ENCODE data around the gene PSEN1. TPM values are rescaled to one million over a fixed set of nuclear protein-coding genes. Genes with fewer than 3 reads are reported as not detected.

The PSEN1 gene
- total and polyA plus RNA-seq, 2 donors (not counting 3 experiments of a cell fraction or from before 2014, with no cell fraction given) = 16.5 to 36.8 TPM

- Histone ChIP-seq H3K4me3 (replicated peaks in 1 of 3; ENCODE audit: insufficient read depth in 1 of 3, low read depth in 1 of 3, low read length in 3 of 3) (no peak overlapping the region), H3K9ac (replicated peaks; ENCODE audit: extremely low read depth, insufficient read depth, low read length) (no peak overlapping the region), H3K9me3 (replicated peaks; ENCODE audit: control insufficient read depth, insufficient read depth, low read length) (no peaks in the 10 kb centered on the region), H3K27ac (ENCODE audit: insufficient read depth, low read depth, low read length) (no peak overlapping the region), H4K20me1 (replicated peaks; ENCODE audit: control insufficient read depth, extremely low read depth, insufficient read depth, low read length) (no peaks in the 10 kb centered on the region), H3K27me3 (ENCODE audit: control insufficient read depth in 2 of 2, insufficient read depth in 2 of 2, low read length in 2 of 2) (no peaks in the 10 kb centered on the region), H3K9me1 (replicated peaks; ENCODE audit: control insufficient read depth, extremely low read depth, insufficient read depth, low read length) (no peaks in the 10 kb centered on the region), H2AFZ (ENCODE audit: low read depth, low read length) (no peak overlapping the region), H3K36me3 (ENCODE audit: control insufficient read depth in 2 of 2, extremely low read depth in 1 of 2, insufficient read depth in 2 of 2, low read length in 2 of 2) (peaks cover 0 to 12% of the 10 kb centered on the region in 2 experiments), H3K79me2 (ENCODE audit: control insufficient read depth, insufficient read depth, low read length) (no peaks in the 10 kb centered on the region), H3K4me1 (ENCODE audit: control insufficient read depth, extremely low read depth, insufficient read depth, low read length) (no peaks in the 10 kb centered on the region), H3K4me2 (ENCODE audit: insufficient read depth, low read length) (no peak overlapping the region)
- TF ChIP-seq JUN (IDR thresholded peaks at IDR 0.05; ENCODE audit: borderline replicate concordance, insufficient read depth, insufficient read length, low read depth) = no peak
- no peak for TF ChIP-seq GATA2 (IDR thresholded peaks at IDR 0.05; ENCODE audit: insufficient read depth, insufficient read length, low read depth, low read length)
- TF ChIP-seq MYC (IDR thresholded peaks at IDR 0.05; ENCODE audit: low read depth, low read length) = no peak
- TF ChIP-seq EZH2 (IDR thresholded peaks at IDR 0.05; ENCODE audit: borderline replicate concordance, low read depth, low read length, severe bottlenecking) = no peak
- no peak for TF ChIP-seq POLR2A (IDR thresholded peaks at IDR 0.05; ENCODE audit: low read depth, low read length)
- TF ChIP-seq, protein P1, sequence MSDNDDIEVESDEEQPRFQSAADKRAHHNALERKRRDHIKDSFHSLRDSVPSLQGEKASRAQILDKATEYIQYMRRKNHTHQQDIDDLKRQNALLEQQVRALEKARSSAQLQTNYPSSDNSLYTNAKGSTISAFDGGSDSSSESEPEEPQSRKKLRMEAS (IDR thresholded peaks at IDR 0.05; ENCODE audit: insufficient read depth, insufficient read length) = no peak
- ChIA-PET POLR2A (no interaction called here), CTCF (no interaction called here)
- intact Hi-C loops (cut with micrococcal nuclease) = loop anchor here (1.0 kb wide), 1 partner anchor 9 kb away; no protein-coding TSS in a partner anchor
- DNase-seq (ENCODE audit: low read depth, low spot score) (no peak), FAIRE-seq (no peak)
- dilution Hi-C loops (cut with MboI; ENCODE audit: extremely low pct_ligation_motif_present, low sequenced_read_pairs) = loop anchor here (25.0 kb wide), 1 partner anchor 273 kb away; the partner anchor contains the start of gene NUMB
- no TSS peak for BruUV-seq (replicated peaks)
These were observed 53.3 kb downstream of the PSEN1 start for GRCh38 chr14:73189651-73190050.

DNA sequence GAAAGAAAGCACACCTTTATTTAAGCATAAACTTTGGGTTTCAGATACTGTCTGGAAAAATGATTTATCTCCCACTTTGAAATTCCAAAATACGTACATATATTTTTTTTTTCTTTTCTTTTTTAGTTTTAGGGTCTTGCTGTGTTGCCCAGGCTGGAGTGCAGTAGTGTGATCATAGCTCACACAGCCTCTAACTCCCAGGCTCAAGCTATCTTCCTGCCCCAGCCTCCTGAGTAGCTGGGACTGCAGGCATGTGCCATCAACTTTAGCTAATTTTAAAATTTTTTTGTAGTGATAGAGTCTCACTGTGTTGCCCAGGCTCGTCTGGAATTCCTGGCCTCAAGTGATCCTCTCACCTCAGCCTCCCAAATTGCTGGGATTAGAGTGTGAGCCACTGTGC is 55.1 kb downstream of the PSEN1 start:
- DNase-seq (ENCODE audit: low read depth, low spot score) (no peak), FAIRE-seq (no peak)
- peaks cover 0 to 12% of the 10 kb centered on the region in 2 experiments for H3K36me3 ChIP-seq (ENCODE audit: control insufficient read depth in 2 of 2, extremely low read depth in 1 of 2, insufficient read depth in 2 of 2, low read length in 2 of 2)
- intact Hi-C loops (cut with micrococcal nuclease) = no loop called here
- no peak overlapping the region for H3K4me2 ChIP-seq (ENCODE audit: insufficient read depth, low read length)
- no peaks in the 10 kb centered on the region for H3K4me1 ChIP-seq (ENCODE audit: control insufficient read depth, extremely low read depth, insufficient read depth, low read length)
- CTCF ChIA-PET = interaction anchor here (0.7 to 1.9 kb wide), 3 partner anchors 17 to 104 kb away, joined by 3 to 7 read pairs (median 4); no protein-coding TSS in a partner anchor
- POLR2A ChIA-PET = no interaction called here
- no peak overlapping the region for H2AFZ ChIP-seq (ENCODE audit: low read depth, low read length)
- dilution Hi-C loops (cut with MboI; ENCODE audit: extremely low pct_ligation_motif_present, low sequenced_read_pairs) = loop anchor here (25.0 kb wide), 1 partner anchor 271 kb away; the partner anchor contains the start of gene NUMB
- no peak overlapping the region for H3K4me3 ChIP-seq (replicated peaks in 1 of 3; ENCODE audit: insufficient read depth in 1 of 3, low read depth in 1 of 3, low read length in 3 of 3)
- no peaks in the 10 kb centered on the region for H3K27me3 ChIP-seq (ENCODE audit: control insufficient read depth in 2 of 2, insufficient read depth in 2 of 2, low read length in 2 of 2)
- no peak overlapping the region for H3K9ac ChIP-seq (replicated peaks; ENCODE audit: extremely low read depth, insufficient read depth, low read length)
- H3K79me2 ChIP-seq (ENCODE audit: control insufficient read depth, insufficient read depth, low read length) = no peaks in the 10 kb centered on the region
- no peaks in the 10 kb centered on the region for H4K20me1 ChIP-seq (replicated peaks; ENCODE audit: control insufficient read depth, extremely low read depth, insufficient read depth, low read length)
- TF ChIP-seq POLR2A (IDR thresholded peaks at IDR 0.05; ENCODE audit: low read depth, low read length) (no peak), MYC (IDR thresholded peaks at IDR 0.05; ENCODE audit: low read depth, low read length) (no peak), JUN (IDR thresholded peaks at IDR 0.05; ENCODE audit: borderline replicate concordance, insufficient read depth, insufficient read length, low read depth) (no peak), CTCF (IDR thresholded peaks at IDR 0.05; ENCODE audit: extremely low read depth in 1 of 2, insufficient read depth in 1 of 2, low read depth in 1 of 2, low read length in 2 of 2) (no peak), POLR2AphosphoS5 (IDR thresholded peaks at IDR 0.05; ENCODE audit: insufficient read depth, low read depth, low read length) (no peak), FOS (IDR thresholded peaks at IDR 0.05; ENCODE audit: borderline replicate concordance, insufficient read depth, low read length) (no peak), EZH2 (IDR thresholded peaks at IDR 0.05; ENCODE audit: borderline replicate concordance, low read depth, low read length, severe bottlenecking) (no peak), GATA2 (IDR thresholded peaks at IDR 0.05; ENCODE audit: insufficient read depth, insufficient read length, low read depth, low read length) (no peak)
- TF ChIP-seq, protein P1 (IDR thresholded peaks at IDR 0.05; ENCODE audit: insufficient read depth, insufficient read length) = no peak
- H3K27ac ChIP-seq (ENCODE audit: insufficient read depth, low read depth, low read length) = no peak overlapping the region
- H3K9me1 ChIP-seq (replicated peaks; ENCODE audit: control insufficient read depth, extremely low read depth, insufficient read depth, low read length) = no peaks in the 10 kb centered on the region
- no peaks in the 10 kb centered on the region for H3K9me3 ChIP-seq (replicated peaks; ENCODE audit: control insufficient read depth, insufficient read depth, low read length)
- BruUV-seq (replicated peaks) = no TSS peak

All from endothelial cell of umbilical vein (primary cell).